Naive thymus-derived CD8-positive, alpha-beta T cell (primary cell): ENCODE data around the gene RAB6A. TPM values are rescaled to one million over a fixed set of nuclear protein-coding genes. Genes with fewer than 3 reads are reported as not detected.

ENCODE experiments used
- ATAC-seq, 2 donors: fragments of 150-1000 bp; cut with Tn5 transposase in 1 of 2; sonication (Bioruptor Pico), chemical (Tn5 transposase) in 1 of 2; 1 replicate in 1 of 2; 2 replicates in 1 of 2; pipeline ENCODE4 v1.10.0; 2021; ENCODE audit warnings: mild to moderate bottlenecking in 2 of 2, moderate library complexity in 2 of 2
- POLR2A ChIA-PET: fragments of 350-600 bp; sonication (Branson Sonifier 250); formaldehyde crosslinking; loops from one replicate; lab custom pipeline; 2021; ENCODE audit warnings: antibody characterized with exemption; lab: Charles Lee
- DNase-seq, 10 donors: peaks; one replicate each; pipeline versions ENCODE4 v3.0.0 to v3.0.0-alpha.2; 2020 to 2022
- H3K27ac Mint-ChIP-seq, 10 donors: one replicate each; pipeline ENCODE4 v1.8.0; 2020 to 2022; ENCODE audit warnings: mild to moderate bottlenecking in 10 of 10, mixed read lengths in 10 of 10, moderate library complexity in 4 of 10, inconsistent platforms in 1 of 10
- H3K27me3 Mint-ChIP-seq, 5 donors: one replicate each; pipeline ENCODE4 v1.8.0; 2021 to 2022; ENCODE audit warnings: mixed read lengths in 5 of 5
- H3K36me3 Mint-ChIP-seq, 3 donors: one replicate each; pipeline ENCODE4 v1.8.0; 2020 to 2022; ENCODE audit warnings: mixed read lengths in 3 of 3, mild to moderate bottlenecking in 2 of 3, inconsistent platforms in 1 of 3
- H3K4me1 Mint-ChIP-seq, 4 donors: one replicate each; pipeline ENCODE4 v1.8.0; 2021 to 2022; ENCODE audit warnings: mixed read lengths in 4 of 4
- H3K4me3 Mint-ChIP-seq, 10 donors: one replicate each; pipeline ENCODE4 v1.8.0; 2020 to 2022; ENCODE audit warnings: mild to moderate bottlenecking in 10 of 10, mixed read lengths in 10 of 10, moderate library complexity in 6 of 10, inconsistent platforms in 1 of 10
- H3K9me3 Mint-ChIP-seq, 9 donors: one replicate each; pipeline ENCODE4 v1.8.0; 2020 to 2022; ENCODE audit warnings: mixed read lengths in 9 of 9, mild to moderate bottlenecking in 3 of 9, inconsistent platforms in 1 of 9, moderate library complexity in 1 of 9
- polyA plus RNA-seq, 3 donors: library from polyadenylated mRNA; unstranded; fragments of 300-500 nt; fragmentation: Illumina TruSeq; gene quantifications; one replicate each; pipeline ENCODE4 v1.2.3, GENCODE V29; 2021
- total RNA-seq, 8 experiments: library from RNA in 2 of 8; stranded (reverse) in 2 of 8; gene quantifications; one replicate each; pipeline ENCODE4 v1.2.3 and lab custom pipeline; 2021 to 2026

RAB6A gene
- total RNA-seq (10 to 100 TPM; 82.8 to 88.5 TPM), polyA plus RNA-seq (10 to 100 TPM; 79.3 to 94.3 (median 92.6) TPM), total RNA-seq (lab: John Stamatoyannopoulos, UW) (53.6 to 119 (median 92.0) reads per million in 6 experiments)

DNA sequence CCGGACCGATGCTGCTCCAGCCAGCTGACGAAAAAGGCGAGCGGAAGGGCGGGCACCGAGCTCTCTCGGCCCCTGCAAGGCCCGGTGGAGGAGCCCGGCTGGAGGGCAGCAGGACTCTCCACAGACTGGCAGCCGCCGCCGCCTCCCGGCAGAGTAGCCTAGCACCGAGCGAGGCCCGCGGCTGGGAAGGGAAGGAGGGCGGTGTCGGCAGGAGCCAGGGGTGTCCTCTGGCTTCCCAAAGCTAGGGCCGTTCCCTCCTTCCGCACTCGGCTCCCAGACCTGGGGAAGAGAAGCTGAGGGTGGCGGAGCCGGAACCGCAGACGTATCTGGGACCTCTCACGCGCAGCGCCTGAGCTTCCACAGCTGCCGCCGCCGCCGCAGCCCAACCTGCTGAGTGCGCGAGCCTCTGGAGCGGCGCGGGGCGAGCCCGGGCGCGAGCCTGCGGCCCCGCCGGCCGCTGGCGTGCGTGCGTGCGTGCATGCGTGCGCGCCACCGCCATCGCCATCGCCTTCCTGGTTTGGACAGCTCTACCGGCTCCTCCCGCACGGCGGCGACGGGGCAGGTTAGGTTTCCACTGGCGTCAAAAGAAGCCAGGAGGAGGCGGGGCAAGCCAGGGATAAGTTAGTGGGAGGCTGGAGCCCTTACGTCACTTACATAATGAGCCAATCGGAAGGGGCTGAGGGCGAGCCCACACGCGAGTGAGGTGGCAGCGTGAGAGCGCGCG is at the start of gene RAB6A:
RAB6A (minus strand) TSS at position 396 of the 724 bp plus-strand sequence. CDS start 439 bp downstream, outside the sequence.
- Mint-ChIP-seq H3K36me3 (peaks cover 0 to 4% (median 0%) of the 10 kb centered on the region in 3 donors), H3K27ac (peak within 1 kb of the TSS; percentile 90 to 98 (median 94)), H3K27me3 (no peaks in the 10 kb centered on the region), H3K4me3 (peak within 1 kb of the TSS; percentile 89 to 96 (median 94)), H3K9me3 (no peaks in the 10 kb centered on the region), H3K4me1 (peaks cover 12 to 37% (median 35%) of the 10 kb centered on the region in 4 donors)
- POLR2A ChIA-PET: interaction anchor here (0.7 to 5.7 kb wide), 12 partner anchors 8 to 733 kb away, joined by 3 to 134 read pairs (median 4); partner anchors contain the start of genes FAM168A, FCHSD2, LIPT2 and MRPL48
- DNase-seq (peak; percentile 96 to 100 (median 99)), ATAC-seq (peak; percentile 88 to 91)

DNA sequence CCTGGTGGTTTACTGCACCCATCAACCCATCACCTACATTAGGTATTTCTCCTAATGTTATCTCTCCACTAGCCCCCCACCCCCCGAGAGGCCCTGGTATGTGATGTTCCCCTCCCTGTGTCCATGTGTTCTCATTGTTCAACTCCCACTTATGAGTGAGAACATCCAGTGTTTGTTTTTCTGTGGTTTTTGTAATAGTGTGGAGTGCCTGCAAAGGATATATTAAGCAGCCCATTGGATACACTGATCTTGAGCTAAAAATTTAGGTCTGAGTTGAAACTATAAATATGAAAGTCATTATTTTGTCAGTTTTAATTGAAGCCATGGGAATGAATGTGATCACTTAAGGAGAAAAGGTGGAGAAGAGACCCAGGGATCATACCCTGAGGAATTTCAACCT is 49.8 kb upstream of the RAB6A start:
- H3K4me1 Mint-ChIP-seq: peaks cover 0 to 13% (median 7%) of the 10 kb centered on the region in 4 donors
- no peak for ATAC-seq
- no peak for DNase-seq
- POLR2A ChIA-PET: no interaction called here
- no peaks in the 10 kb centered on the region for H3K9me3 Mint-ChIP-seq
- no peak overlapping the region for H3K4me3 Mint-ChIP-seq
- peaks cover 0 to 63% (median 12%) of the 10 kb centered on the region in 3 donors for H3K36me3 Mint-ChIP-seq
- peak overlapping the region in 1 of 10 donors; percentile 8 for H3K27ac Mint-ChIP-seq
- no peaks in the 10 kb centered on the region for H3K27me3 Mint-ChIP-seq

DNA sequence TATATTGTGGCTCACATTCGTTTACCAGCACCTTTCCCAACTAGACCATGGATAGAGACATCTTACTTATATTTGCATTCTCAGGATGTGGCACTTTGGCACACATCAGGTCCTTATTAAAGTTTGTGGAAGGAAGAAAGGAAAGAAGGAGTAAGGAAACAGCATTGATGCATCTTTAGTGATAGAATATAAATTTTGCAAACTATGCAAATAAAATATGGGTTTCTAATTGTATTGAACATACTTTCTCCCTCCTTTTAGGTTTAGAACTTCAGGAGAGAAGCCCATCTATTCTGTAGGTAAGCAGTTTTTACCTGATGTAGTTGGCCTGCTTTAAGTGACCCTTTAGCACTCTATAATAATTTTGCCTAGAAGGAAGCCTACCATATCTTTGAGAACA is 47.2 kb upstream of the RAB6A start:
- POLR2A ChIA-PET: no interaction called here
- DNase-seq (no peak), ATAC-seq (no peak)
- H3K27me3 Mint-ChIP-seq: no peaks in the 10 kb centered on the region
- H3K4me1 Mint-ChIP-seq: peaks cover 0 to 14% (median 8%) of the 10 kb centered on the region in 4 donors
- H3K27ac Mint-ChIP-seq: no peak overlapping the region
- H3K36me3 Mint-ChIP-seq: peaks cover 0 to 62% (median 12%) of the 10 kb centered on the region in 3 donors
- H3K9me3 Mint-ChIP-seq: no peaks in the 10 kb centered on the region
- no peak overlapping the region for H3K4me3 Mint-ChIP-seq

DNA sequence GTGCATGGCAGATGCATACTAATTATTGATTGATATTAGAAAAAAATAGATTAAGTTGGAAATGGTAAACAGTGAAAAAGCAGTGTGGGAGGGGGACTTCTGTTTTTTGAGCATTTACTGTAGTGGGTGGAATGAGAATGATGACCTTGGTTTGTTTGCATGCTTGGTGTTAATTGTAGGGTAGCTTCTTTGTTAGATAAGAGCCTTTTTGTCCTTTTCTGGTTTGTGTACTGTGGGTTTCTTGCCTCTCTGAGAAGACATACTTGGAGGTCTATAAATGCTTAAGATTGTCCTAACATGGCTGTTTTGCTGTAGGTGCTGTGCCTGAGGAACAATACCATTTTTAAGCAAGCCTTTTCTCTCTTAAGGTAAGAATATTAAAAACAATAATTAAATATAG is 43.8 kb upstream of the RAB6A start:
- peaks cover 0 to 20% (median 8%) of the 10 kb centered on the region in 4 donors for H3K4me1 Mint-ChIP-seq
- peaks cover 0 to 48% (median 7%) of the 10 kb centered on the region in 3 donors for H3K36me3 Mint-ChIP-seq
- no peak overlapping the region for H3K4me3 Mint-ChIP-seq
- H3K9me3 Mint-ChIP-seq: no peaks in the 10 kb centered on the region
- no peaks in the 10 kb centered on the region for H3K27me3 Mint-ChIP-seq
- DNase-seq (no peak), ATAC-seq (no peak)
- POLR2A ChIA-PET: no interaction called here
- H3K27ac Mint-ChIP-seq: peak overlapping the region in 2 of 10 donors; percentile 24 to 42

DNA sequence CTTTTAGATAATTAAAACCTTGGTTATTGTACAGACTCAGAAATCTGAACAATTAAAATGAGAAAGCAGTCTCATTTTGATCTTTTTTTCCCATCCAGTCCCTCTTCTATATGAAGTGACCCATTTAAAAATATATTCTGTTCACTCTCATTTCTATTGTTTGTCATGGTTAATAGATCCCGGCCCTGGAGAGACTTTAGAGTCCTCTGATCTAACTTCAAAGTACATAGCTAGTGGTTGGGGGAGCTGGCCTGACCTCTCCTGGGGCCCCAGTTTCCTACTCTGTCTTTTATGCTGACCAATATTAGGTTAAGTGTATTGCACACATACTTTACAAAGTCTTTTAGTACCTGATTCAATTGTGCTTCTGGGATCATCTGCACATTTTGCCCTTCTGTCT is 40.3 kb upstream of the RAB6A start:
- H3K27ac Mint-ChIP-seq: peak overlapping the region in 2 of 10 donors; percentile 11 to 71
- H3K27me3 Mint-ChIP-seq: no peaks in the 10 kb centered on the region
- peaks cover 0 to 19% (median 9%) of the 10 kb centered on the region in 4 donors for H3K4me1 Mint-ChIP-seq
- H3K36me3 Mint-ChIP-seq: peaks cover 0 to 36% (median 0%) of the 10 kb centered on the region in 3 donors
- ATAC-seq (no peak), DNase-seq (no peak)
- H3K4me3 Mint-ChIP-seq: no peak overlapping the region
- no peaks in the 10 kb centered on the region for H3K9me3 Mint-ChIP-seq
- POLR2A ChIA-PET: no interaction called here

DNA sequence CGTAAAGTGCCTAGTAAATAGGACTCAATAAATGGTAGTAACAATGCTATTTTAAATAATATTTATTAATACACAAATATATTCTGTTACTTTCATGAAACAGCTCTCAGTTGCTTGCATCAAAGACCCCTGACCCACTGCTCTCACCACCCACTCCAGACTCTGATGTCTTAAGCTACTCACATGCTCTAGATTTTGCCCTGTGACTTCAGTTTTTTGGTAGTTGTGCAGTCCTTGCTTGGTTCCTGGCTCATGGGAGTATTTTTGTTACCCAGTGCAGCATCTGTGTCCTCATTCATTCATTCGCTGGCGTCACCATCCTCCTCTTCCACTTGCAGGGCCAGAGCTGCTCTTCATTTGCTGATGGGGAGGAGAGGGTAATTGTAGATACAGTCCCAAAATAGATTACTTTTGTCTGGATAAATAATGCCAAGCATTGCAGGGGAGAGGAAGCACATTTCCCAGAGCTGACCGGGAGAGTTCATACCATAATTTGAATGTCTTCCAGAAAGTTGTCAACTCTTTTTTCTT is 39.5 kb upstream of the RAB6A start:
- Mint-ChIP-seq H3K27me3 (no peaks in the 10 kb centered on the region), H3K27ac (peak overlapping the region in 1 of 10 donors; percentile 32), H3K4me1 (peaks cover 0 to 13% (median 7%) of the 10 kb centered on the region in 4 donors), H3K4me3 (no peak overlapping the region), H3K36me3 (peaks cover 0 to 33% (median 0%) of the 10 kb centered on the region in 3 donors), H3K9me3 (no peaks in the 10 kb centered on the region)
- ATAC-seq (no peak), DNase-seq (no peak)
- POLR2A ChIA-PET: no interaction called here

DNA sequence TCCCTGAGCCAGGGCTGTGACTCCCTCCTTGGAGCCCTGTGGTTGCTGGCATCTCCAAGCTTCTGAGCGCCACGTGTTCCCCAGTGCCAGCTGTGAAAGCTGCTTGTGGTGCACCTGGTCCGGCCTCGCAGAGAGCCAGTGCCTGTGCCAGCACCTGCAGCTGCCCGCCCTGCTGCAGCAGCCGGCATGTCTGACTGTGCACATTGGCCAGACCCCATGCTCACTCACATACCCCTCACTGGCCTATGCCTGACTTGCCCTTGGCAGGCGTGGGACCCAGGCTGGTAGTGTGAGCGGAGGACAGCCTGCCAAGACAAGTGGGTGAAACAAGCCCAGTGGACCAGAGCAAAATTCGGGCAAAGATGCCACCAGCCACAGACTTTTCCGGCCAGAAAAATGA is 36.6 kb upstream of the RAB6A start:
- H3K4me1 Mint-ChIP-seq: peaks cover 2 to 18% (median 10%) of the 10 kb centered on the region in 4 donors
- no peak overlapping the region for H3K4me3 Mint-ChIP-seq
- H3K9me3 Mint-ChIP-seq: no peaks in the 10 kb centered on the region
- H3K27me3 Mint-ChIP-seq: no peaks in the 10 kb centered on the region
- ATAC-seq: no peak
- no peak for DNase-seq
- peak overlapping the region in 1 of 10 donors; percentile 43 for H3K27ac Mint-ChIP-seq
- POLR2A ChIA-PET: no interaction called here
- H3K36me3 Mint-ChIP-seq: peaks cover 0 to 42% (median 0%) of the 10 kb centered on the region in 3 donors

DNA sequence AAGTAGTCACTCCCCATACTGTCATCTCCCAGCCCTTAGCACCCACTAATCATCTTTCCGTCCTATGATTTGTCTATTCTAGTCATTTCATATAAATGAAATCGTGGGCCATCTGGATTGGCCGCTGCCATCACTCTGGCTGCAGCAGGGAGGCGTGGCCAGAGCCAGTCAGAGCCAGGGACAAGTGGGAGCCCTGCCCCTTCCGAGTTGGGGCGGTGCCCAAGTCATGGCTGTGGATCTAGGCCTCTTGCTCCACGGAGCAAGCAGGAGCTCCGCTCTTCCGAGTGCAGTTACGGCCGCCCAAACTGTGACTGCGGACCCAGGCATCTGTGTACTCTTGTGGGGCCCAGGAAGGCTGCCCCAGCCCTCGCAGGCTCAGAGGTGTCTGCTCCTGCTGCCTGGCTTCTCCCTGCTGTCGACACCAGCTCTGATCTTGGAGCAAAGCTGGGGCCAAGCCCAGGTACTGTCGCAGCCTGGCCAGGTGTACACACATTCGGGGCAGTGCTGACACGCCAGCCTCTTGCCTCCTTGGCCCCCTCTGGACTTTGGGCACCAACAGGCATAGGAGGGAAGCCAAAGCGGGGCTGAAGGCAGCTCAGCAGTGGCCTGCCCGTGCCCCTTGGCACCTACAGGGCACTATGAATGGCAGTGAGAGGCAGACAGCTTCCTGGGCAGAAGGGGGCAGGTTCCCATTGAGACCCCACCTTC is 35.2 kb upstream of the RAB6A start:
- POLR2A ChIA-PET: no interaction called here
- no peaks in the 10 kb centered on the region for H3K9me3 Mint-ChIP-seq
- H3K4me3 Mint-ChIP-seq: no peak overlapping the region
- DNase-seq: no peak
- H3K4me1 Mint-ChIP-seq: peaks cover 2 to 12% (median 8%) of the 10 kb centered on the region in 4 donors
- peak overlapping the region in 1 of 10 donors; percentile 51 for H3K27ac Mint-ChIP-seq
- H3K36me3 Mint-ChIP-seq: peaks cover 0 to 42% (median 2%) of the 10 kb centered on the region in 3 donors
- ATAC-seq: no peak
- no peaks in the 10 kb centered on the region for H3K27me3 Mint-ChIP-seq

DNA sequence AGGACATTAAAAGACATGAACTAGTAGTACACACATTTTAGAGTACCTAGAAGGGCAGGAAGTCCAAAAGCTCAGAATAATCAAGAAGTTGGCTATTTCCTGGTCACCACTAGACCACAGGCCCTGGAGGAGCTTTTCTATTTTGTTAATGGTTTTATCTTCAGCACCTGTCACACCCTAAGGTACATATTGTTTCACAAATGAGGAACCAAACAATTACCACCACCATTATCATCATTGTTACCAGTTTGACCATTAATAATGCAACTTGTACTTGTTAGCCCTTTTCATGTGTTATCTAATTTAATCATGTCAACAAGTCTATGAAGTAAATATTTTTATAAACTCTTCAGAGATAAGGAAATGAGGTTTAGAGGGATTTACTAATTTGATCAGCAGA is 31.7 kb upstream of the RAB6A start:
- H3K27ac Mint-ChIP-seq: peak overlapping the region in 1 of 10 donors; percentile 34
- DNase-seq (no peak), ATAC-seq (no peak)
- H3K9me3 Mint-ChIP-seq: no peaks in the 10 kb centered on the region
- peaks cover 0 to 34% (median 2%) of the 10 kb centered on the region in 3 donors for H3K36me3 Mint-ChIP-seq
- POLR2A ChIA-PET: no interaction called here
- H3K4me1 Mint-ChIP-seq: peaks cover 10 to 31% (median 17%) of the 10 kb centered on the region in 4 donors
- H3K4me3 Mint-ChIP-seq: no peak overlapping the region
- no peaks in the 10 kb centered on the region for H3K27me3 Mint-ChIP-seq

DNA sequence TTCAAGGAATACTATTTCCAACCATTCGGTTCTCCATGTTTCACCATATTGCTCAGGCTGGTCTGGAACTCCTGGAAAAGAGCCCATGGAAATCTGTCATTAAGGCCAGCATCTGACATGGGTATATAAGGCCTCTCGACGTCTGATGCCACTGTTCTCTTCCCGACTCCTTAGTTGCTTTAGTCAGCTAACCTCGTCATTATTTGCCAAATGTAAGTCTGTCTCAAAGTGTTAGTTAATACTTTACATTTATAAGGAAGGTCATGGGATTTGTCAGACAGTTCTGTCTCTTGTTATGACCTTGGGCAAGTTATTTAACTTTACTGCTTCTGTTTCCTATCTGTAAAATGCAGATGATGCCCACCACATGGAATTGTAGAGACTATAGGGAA is 28.4 kb upstream of the RAB6A start:
- POLR2A ChIA-PET: interaction anchor here (1.2 to 2.6 kb wide), 2 partner anchors 11 to 28 kb away, joined by 4 to 23 read pairs; partner anchors contain the start of gene RAB6A
- peaks cover 0 to 13% (median 2%) of the 10 kb centered on the region in 3 donors for H3K36me3 Mint-ChIP-seq
- H3K27me3 Mint-ChIP-seq: no peaks in the 10 kb centered on the region

DNA sequence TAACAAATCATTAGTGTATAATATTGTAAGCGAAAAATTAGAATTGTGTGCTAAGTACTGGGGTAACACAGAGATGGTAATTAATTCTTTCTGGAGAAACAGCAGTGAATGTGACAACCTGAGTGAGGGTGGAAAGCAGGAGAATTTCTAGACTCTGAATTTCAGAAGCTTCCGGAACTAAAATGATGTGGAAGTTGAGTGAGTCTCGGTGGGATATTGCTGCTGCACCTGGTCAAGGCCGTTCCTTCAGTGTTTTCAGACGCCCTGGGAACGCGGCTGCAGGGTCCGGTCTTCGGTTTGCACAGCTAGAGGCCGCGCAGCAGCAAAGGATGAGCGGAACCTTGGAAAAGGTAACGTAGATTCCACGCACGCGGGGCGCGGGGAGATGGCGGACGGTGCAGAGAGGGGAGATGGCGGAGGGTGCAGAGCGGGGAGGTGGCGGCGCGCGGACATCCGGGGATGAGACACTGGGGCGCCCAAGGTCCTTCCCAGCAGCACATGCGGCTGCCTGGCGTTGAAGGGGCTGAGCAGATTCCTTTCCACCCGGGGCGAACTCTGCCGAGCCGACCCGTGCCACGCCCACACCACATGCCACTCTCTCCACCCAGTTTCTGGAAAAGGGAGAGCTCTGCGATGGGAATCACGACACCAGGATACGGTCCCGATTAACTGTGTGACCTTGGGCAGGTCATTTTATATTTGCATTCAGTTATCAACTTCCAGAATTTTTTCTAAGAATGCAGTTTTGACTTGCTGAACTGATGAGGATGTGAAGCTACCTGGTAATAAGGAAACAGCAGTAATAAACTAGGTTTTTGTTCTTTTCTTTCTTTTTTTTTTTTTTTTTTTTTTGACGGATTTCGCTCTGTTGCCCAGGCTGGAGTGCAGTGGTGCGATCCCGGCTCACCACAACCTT is 27.0 kb upstream of the RAB6A start, which contains the start of gene MRPL48:
MRPL48 (plus strand) TSS at position 232 of the 916 bp plus-strand sequence; CDS start at position 330, 98 bp downstream.
- Mint-ChIP-seq H3K9me3 (no peaks in the 10 kb centered on the region), H3K27ac (peak within 1 kb of the TSS; percentile 98 to 100 (median 99)), H3K4me1 (peaks cover 9 to 31% (median 17%) of the 10 kb centered on the region in 4 donors), H3K27me3 (no peaks in the 10 kb centered on the region), H3K4me3 (peak within 1 kb of the TSS; percentile 91 to 100 (median 99)), H3K36me3 (peaks cover 0 to 6% (median 2%) of the 10 kb centered on the region in 3 donors)
- POLR2A ChIA-PET: interaction anchor here (0.8 to 2.6 kb wide), 11 partner anchors 9 to 1564 kb away, joined by 3 to 30 read pairs (median 3); partner anchors contain the start of genes FAM168A and RAB6A
- DNase-seq (peak; percentile 76 to 91 (median 84)), ATAC-seq (peak; percentile 100)

More for the DNA sequence above, 28.4 kb upstream of the RAB6A start:
- ATAC-seq: no peak
- peak overlapping the region in 8 of 10 donors; percentile 4 to 99 (median 60) for H3K27ac Mint-ChIP-seq
- no peaks in the 10 kb centered on the region for H3K9me3 Mint-ChIP-seq
- H3K4me1 Mint-ChIP-seq: peaks cover 12 to 34% (median 21%) of the 10 kb centered on the region in 4 donors
- no peak for DNase-seq
- H3K4me3 Mint-ChIP-seq: peak overlapping the region; percentile 58 to 100 (median 98)
